ENCODE results near the gene TMCO5A. TPM values are rescaled to one million over a fixed set of nuclear protein-coding genes. Genes with fewer than 3 reads are reported as not detected.

TMCO5A gene
- polyA plus RNA-seq, 2 of the 4 experiments (the other 2 are of a cell fraction), result not detected

DNA sequence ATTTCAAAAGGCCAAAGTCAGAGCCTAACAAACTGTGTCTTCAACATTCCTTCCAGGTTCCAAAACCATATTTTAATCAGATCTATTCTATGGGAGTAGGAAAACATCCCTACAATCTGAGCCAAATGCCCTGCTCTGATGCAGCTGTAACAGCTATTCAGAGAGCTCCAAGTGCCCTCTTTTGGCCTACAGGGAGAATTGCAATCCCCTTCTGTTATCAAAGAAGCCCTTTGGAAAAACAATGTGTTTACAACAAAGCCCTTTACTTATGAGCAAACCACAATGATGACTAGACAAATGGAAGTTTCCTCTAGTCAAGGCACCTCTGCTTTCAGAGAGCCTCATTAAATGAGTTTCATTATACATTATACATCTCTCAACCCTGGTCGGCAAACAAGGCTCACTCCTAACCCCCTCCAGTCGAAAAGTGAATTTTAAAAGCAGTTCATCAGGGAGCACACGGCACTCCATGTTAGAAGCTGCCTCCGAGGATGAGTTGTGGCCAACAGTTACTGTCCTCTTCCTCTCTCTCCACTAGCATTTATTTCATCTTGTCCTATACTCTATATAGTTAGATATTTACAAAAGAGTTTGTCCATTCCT lies 42.6 kb upstream of the TMCO5A start:
- no peak for FAIRE-seq
- Histone ChIP-seq H3K4me3 (no peak overlapping the region), H3K9me3 (no peaks in the 10 kb centered on the region), H3K27ac (no peak overlapping the region), H3K4me2 (peak overlapping the region; percentile 45; the same call in 1 of the 3 replicates), H3K4me1 (no peaks in the 10 kb centered on the region)
- 29% methylated on average over 4 of the region's 4 CpGs for WGBS (ENCODE audit: missing lambda C conversion rate)
- ATAC-seq, result peak; percentile 71 to 84; a peak in 5 of 6 replicates
- peak; percentile 5 to 33 for DNase-seq (ENCODE audit: low read depth in 1 of 2, low spot score in 1 of 2)
- TF ChIP-seq HOXB13 (CRISPR knock-in tag; IDR thresholded peaks at IDR 0.05; ENCODE audit: low read depth) (no peak), HOXB5 (CRISPR knock-in tag; IDR thresholded peaks at IDR 0.05) (no peak), RARB (CRISPR knock-in tag; IDR thresholded peaks at IDR 0.05) (no peak), MAFK (IDR thresholded peaks at IDR 0.05; ENCODE audit: partially characterized antibody) (no peak), CHD4 (IDR thresholded peaks at IDR 0.05; ENCODE audit: borderline replicate concordance) (no peak), TFCP2L1 (CRISPR knock-in tag; IDR thresholded peaks at IDR 0.05) (no peak), RAD21 (conservative IDR thresholded peaks at IDR 0.05 in 1 of 2, IDR thresholded peaks at IDR 0.05 in 1 of 2) (peak; percentile 56 to 70), GATA3 (IDR thresholded peaks at IDR 0.05; ENCODE audit: borderline replicate concordance) (no peak), CTCF (IDR thresholded peaks at IDR 0.05) (peak; percentile 56), ZNF302 (CRISPR knock-in tag; IDR thresholded peaks at IDR 0.05) (no peak), TP53 (CRISPR knock-in tag; IDR thresholded peaks at IDR 0.05) (no peak), SMC3 (IDR thresholded peaks at IDR 0.05) (peak; percentile 26; the same call in 2 of the 3 replicates), JUNB (IDR thresholded peaks at IDR 0.05) (no peak), FOXS1 (CRISPR knock-in tag; IDR thresholded peaks at IDR 0.05) (no peak), PHF8 (IDR thresholded peaks at IDR 0.05; ENCODE audit: borderline replicate concordance, low read depth) (no peak), EHF (CRISPR knock-in tag; IDR thresholded peaks at IDR 0.05) (no peak), HMGXB4 (CRISPR knock-in tag; IDR thresholded peaks at IDR 0.05; ENCODE audit: borderline replicate concordance) (no peak), KDM1A (IDR thresholded peaks at IDR 0.05; ENCODE audit: low read depth) (no peak), CEBPB (IDR thresholded peaks at IDR 0.05) (no peak)
- TF ChIP-seq, protein P1, sequence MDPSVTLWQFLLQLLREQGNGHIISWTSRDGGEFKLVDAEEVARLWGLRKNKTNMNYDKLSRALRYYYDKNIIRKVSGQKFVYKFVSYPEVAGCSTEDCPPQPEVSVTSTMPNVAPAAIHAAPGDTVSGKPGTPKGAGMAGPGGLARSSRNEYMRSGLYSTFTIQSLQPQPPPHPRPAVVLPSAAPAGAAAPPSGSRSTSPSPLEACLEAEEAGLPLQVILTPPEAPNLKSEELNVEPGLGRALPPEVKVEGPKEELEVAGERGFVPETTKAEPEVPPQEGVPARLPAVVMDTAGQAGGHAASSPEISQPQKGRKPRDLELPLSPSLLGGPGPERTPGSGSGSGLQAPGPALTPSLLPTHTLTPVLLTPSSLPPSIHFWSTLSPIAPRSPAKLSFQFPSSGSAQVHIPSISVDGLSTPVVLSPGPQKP (IDR thresholded peaks at IDR 0.05; ENCODE audit: low read depth, low read length), result no peak
- TF ChIP-seq, protein P2, sequence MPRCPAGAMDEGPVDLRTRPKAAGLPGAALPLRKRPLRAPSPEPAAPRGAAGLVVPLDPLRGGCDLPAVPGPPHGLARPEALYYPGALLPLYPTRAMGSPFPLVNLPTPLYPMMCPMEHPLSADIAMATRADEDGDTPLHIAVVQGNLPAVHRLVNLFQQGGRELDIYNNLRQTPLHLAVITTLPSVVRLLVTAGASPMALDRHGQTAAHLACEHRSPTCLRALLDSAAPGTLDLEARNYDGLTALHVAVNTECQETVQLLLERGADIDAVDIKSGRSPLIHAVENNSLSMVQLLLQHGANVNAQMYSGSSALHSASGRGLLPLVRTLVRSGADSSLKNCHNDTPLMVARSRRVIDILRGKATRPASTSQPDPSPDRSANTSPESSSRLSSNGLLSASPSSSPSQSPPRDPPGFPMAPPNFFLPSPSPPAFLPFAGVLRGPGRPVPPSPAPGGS (IDR thresholded peaks at IDR 0.05), result no peak
- TF ChIP-seq, protein P3, sequence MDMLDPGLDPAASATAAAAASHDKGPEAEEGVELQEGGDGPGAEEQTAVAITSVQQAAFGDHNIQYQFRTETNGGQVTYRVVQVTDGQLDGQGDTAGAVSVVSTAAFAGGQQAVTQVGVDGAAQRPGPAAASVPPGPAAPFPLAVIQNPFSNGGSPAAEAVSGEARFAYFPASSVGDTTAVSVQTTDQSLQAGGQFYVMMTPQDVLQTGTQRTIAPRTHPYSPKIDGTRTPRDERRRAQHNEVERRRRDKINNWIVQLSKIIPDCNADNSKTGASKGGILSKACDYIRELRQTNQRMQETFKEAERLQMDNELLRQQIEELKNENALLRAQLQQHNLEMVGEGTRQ (IDR thresholded peaks at IDR 0.05), result no peak
- ChIA-PET POLR2A (no interaction called here), CTCF (interaction anchor here (0.6 to 3.6 kb wide), 8 partner anchors 9 to 1009 kb away, joined by 3 to 21 read pairs (median 6); no protein-coding TSS in a partner anchor)

All from A549 (cell line).